ENCODE measurements around the gene SLC17A8. TPM values are rescaled to one million over a fixed set of nuclear protein-coding genes. Genes with fewer than 3 reads are reported as not detected.
"Not testable (repeated sequence)": the region's sequence is repeated elsewhere in the genome, so short reads cannot be mapped to it uniquely, and the experiment has no call there.

SLC17A8 gene
- total RNA-seq, 1 donor from 2014 or later = not detected

GRCh38 chr12:100422646-100423045, 65.8 kb downstream of the SLC17A8 start:
- no peak for DNase-seq (ENCODE audit: low spot score)

- no peak for DNase-seq (ENCODE audit: low spot score)
These were observed 69.3 kb downstream of the SLC17A8 start for GRCh38 chr12:100426145-100426544.

GRCh38 chr12:100427078-100427477, 70.2 kb downstream of the SLC17A8 start:
- DNase-seq (ENCODE audit: low spot score) = no peak

- DNase-seq (ENCODE audit: low spot score) = not testable (repeated sequence)
These were observed 73.4 kb downstream of the SLC17A8 start for GRCh38 chr12:100430251-100430650.

- no peak for DNase-seq (ENCODE audit: low spot score)
These were observed 76.8 kb downstream of the SLC17A8 start for GRCh38 chr12:100433701-100434100.

- no peak for DNase-seq (ENCODE audit: low spot score)
These were observed 77.3 kb downstream of the SLC17A8 start for GRCh38 chr12:100434177-100434576.

- no peak for DNase-seq (ENCODE audit: low spot score)
These were observed 79.1 kb downstream of the SLC17A8 start for GRCh38 chr12:100435957-100436356.

GRCh38 chr12:100437038-100437841, 80.4 kb downstream of the SLC17A8 start:
- DNase-seq (ENCODE audit: low spot score) = no peak

- DNase-seq (ENCODE audit: low spot score) = no peak
These were observed 82.9 kb downstream of the SLC17A8 start for GRCh38 chr12:100439797-100440196.

- no peak for DNase-seq (ENCODE audit: low spot score)
These were observed 85.5 kb downstream of the SLC17A8 start for GRCh38 chr12:100442403-100442802.

- DNase-seq (ENCODE audit: low spot score) = no peak
These were observed 86.6 kb downstream of the SLC17A8 start for GRCh38 chr12:100443434-100443833.

- no peak for DNase-seq (ENCODE audit: low spot score)
These were observed 88.2 kb downstream of the SLC17A8 start for GRCh38 chr12:100445081-100445481.

- DNase-seq (ENCODE audit: low spot score) = no peak
These were observed 90.5 kb downstream of the SLC17A8 start for GRCh38 chr12:100447381-100447780.

GRCh38 chr12:100448656-100449055, 91.8 kb downstream of the SLC17A8 start:
- no peak for DNase-seq (ENCODE audit: low spot score)

- DNase-seq (ENCODE audit: low spot score) = no peak
These were observed 93.9 kb downstream of the SLC17A8 start for GRCh38 chr12:100450735-100451134.

- no peak for DNase-seq (ENCODE audit: low spot score)
These were observed 97.1 kb downstream of the SLC17A8 start for GRCh38 chr12:100453951-100454350.

GRCh38 chr12:100455896-100456295, 99.0 kb downstream of the SLC17A8 start:
- DNase-seq (ENCODE audit: low spot score) = no peak

- no peak for DNase-seq (ENCODE audit: low spot score)
These were observed 101.3 kb downstream of the SLC17A8 start for GRCh38 chr12:100458191-100458590.

GRCh38 chr12:100460702-100461101, 103.8 kb downstream of the SLC17A8 start:
- no peak for DNase-seq (ENCODE audit: low spot score)

- no peak for DNase-seq (ENCODE audit: low spot score)
These were observed 104.6 kb downstream of the SLC17A8 start for GRCh38 chr12:100461330-100461973.

- no peak for DNase-seq (ENCODE audit: low spot score)
These were observed 106.8 kb downstream of the SLC17A8 start for GRCh38 chr12:100463661-100464060.

- DNase-seq (ENCODE audit: low spot score) = no peak
These were observed 107.7 kb downstream of the SLC17A8 start for GRCh38 chr12:100464529-100464928.

- DNase-seq (ENCODE audit: low spot score) = no peak
These were observed 111.3 kb downstream of the SLC17A8 start for GRCh38 chr12:100468126-100468525.

All from mesenteric fat pad (tissue), 1 donor.